SJCRH30 (cell line): Measurements from ENCODE around the gene BRMS1. TPM values are rescaled to one million over a fixed set of nuclear protein-coding genes. Genes with fewer than 3 reads are reported as not detected.

ENCODE experiments used
- total RNA-seq: library from RNA; depleted of rRNA; stranded (reverse); fragments of >200 nt; shearing (Covaris generic); gene quantifications from 2 replicates; pipeline ENCODE4 v1.2.3, GENCODE V29; 2014; rRNA removed

Gene BRMS1
- total RNA-seq, 1 experiment from 2014 or later, result 40.5 TPM

Other genes starting within 250 kb of the BRMS1 start
- 6.8 and 9.0 TPM in 2 replicates for gene KLC2, start 87.4 kb downstream of the BRMS1 start, total RNA-seq
- 82.0 and 83.2 TPM in 2 replicates for gene RAB1B, start 76.5 kb downstream of the BRMS1 start, total RNA-seq
- gene CNIH2, start 66.9 kb downstream of the BRMS1 start, total RNA-seq, result 4.5 and 5.8 TPM in 2 replicates
- gene YIF1A, start 56.0 kb downstream of the BRMS1 start, total RNA-seq, result 43.6 and 44.9 TPM in 2 replicates
- gene TMEM151A, start 53.2 kb downstream of the BRMS1 start, total RNA-seq, result not detected in 2 replicates
- gene CD248, start 28.1 kb downstream of the BRMS1 start, total RNA-seq, result 0.30 and 0.45 TPM in 2 replicates
- gene RIN1, start 8.7 kb downstream of the BRMS1 start, total RNA-seq, result 1.2 and 1.6 TPM in 2 replicates
- gene B4GAT1, start 2.5 kb upstream of the BRMS1 start, total RNA-seq, result 7.7 and 8.0 TPM in 2 replicates
- 2.6 TPM in 2 replicates for gene SLC29A2, start 26.7 kb upstream of the BRMS1 start, total RNA-seq
- gene NPAS4, start 75.9 kb upstream of the BRMS1 start, total RNA-seq, result not detected in 2 replicates
- gene MRPL11, start 93.7 kb upstream of the BRMS1 start, total RNA-seq, result 86.7 and 102 TPM in 2 replicates
- 5.1 and 6.9 TPM in 2 replicates for gene PELI3, start 121.8 kb upstream of the BRMS1 start, total RNA-seq
- gene DPP3, start 135.3 kb upstream of the BRMS1 start, total RNA-seq, result 30.1 and 33.4 TPM in 2 replicates
- gene BBS1, start 165.5 kb upstream of the BRMS1 start, total RNA-seq, result 11.0 and 13.6 TPM in 2 replicates
- gene ZDHHC24, start 200.9 kb upstream of the BRMS1 start, total RNA-seq, result 2.6 and 3.1 TPM in 2 replicates
- not detected in 2 replicates for gene ACTN3, start 201.8 kb upstream of the BRMS1 start, total RNA-seq
- 4.5 and 5.2 TPM in 2 replicates for gene CTSF, start 223.5 kb upstream of the BRMS1 start, total RNA-seq
- gene CCDC87, start 248.0 kb upstream of the BRMS1 start, total RNA-seq, result 0.23 and 0.43 TPM in 2 replicates
- 10.3 and 15.3 TPM in 2 replicates for gene CCS, start 248.1 kb upstream of the BRMS1 start, total RNA-seq